Endothelial cell (in vitro differentiated cells): ENCODE measurements around the gene TMEM39B. TPM values are rescaled to one million over a fixed set of nuclear protein-coding genes. Genes with fewer than 3 reads are reported as not detected.

Experiments used
- DNase-seq: peaks from one replicate; pipeline ENCODE4 v3.0.0; 2021; ENCODE audit warnings: low spot score
- H3K27ac Mint-ChIP-seq: one replicate; pipeline ENCODE4 v1.8.0; 2021; ENCODE audit warnings: mixed read lengths, inconsistent platforms; ENCODE audit not compliant: unreplicated experiment
- H3K27me3 Mint-ChIP-seq: one replicate; pipeline ENCODE4 v1.8.0; 2021; ENCODE audit warnings: mild to moderate bottlenecking, moderate library complexity, mixed read lengths, inconsistent platforms; ENCODE audit not compliant: unreplicated experiment
- H3K36me3 Mint-ChIP-seq: one replicate; pipeline ENCODE4 v1.8.0; 2021; ENCODE audit warnings: mild to moderate bottlenecking, low read depth, mixed read lengths, inconsistent platforms; ENCODE audit not compliant: unreplicated experiment
- H3K4me1 Mint-ChIP-seq: one replicate; pipeline ENCODE4 v1.8.0; 2021; ENCODE audit warnings: mild to moderate bottlenecking, mixed read lengths, inconsistent platforms; ENCODE audit not compliant: unreplicated experiment
- H3K4me3 Mint-ChIP-seq: one replicate; pipeline ENCODE4 v1.8.0; 2021; ENCODE audit warnings: mild to moderate bottlenecking, mixed read lengths, inconsistent platforms; ENCODE audit not compliant: unreplicated experiment
- H3K9me3 Mint-ChIP-seq: one replicate; pipeline ENCODE4 v1.8.0; 2021; ENCODE audit warnings: mixed read lengths, inconsistent platforms; ENCODE audit not compliant: unreplicated experiment
- CTCF ChIP-seq: fragments of 200-600 bp; sonication (generic); IDR thresholded peaks from one replicate; pipeline ENCODE4 v1.5.0; 2021; ENCODE audit warnings: antibody characterized with exemption; ENCODE audit not compliant: unreplicated experiment
- total RNA-seq: library from RNA; stranded (reverse); fragmentation: NEBNext Ultra II Directional; extraction: Animal tissue kit (Norgen Biotek cat#: 25700); gene quantifications from one replicate; pipeline ENCODE4 v1.2.1, GENCODE V29; 2021; ENCODE audit not compliant: unreplicated experiment

Gene TMEM39B
- total RNA-seq, 1 donor from 2014 or later: 26.9 TPM

GRCh38 chr1:32094746-32095521 lies 22.2 kb downstream of the TMEM39B start:
- no peaks in the 10 kb centered on the region for H3K4me1 Mint-ChIP-seq
- peaks cover 4% of the 10 kb centered on the region for H3K27me3 Mint-ChIP-seq
- H3K36me3 Mint-ChIP-seq: peaks cover 30% of the 10 kb centered on the region
- no peak for DNase-seq
- H3K27ac Mint-ChIP-seq: no peak overlapping the region
- peak overlapping the region; percentile 74 for H3K4me3 Mint-ChIP-seq
- H3K9me3 Mint-ChIP-seq: no peaks in the 10 kb centered on the region
- no peak for TF ChIP-seq CTCF

- Mint-ChIP-seq H3K9me3 (no peaks in the 10 kb centered on the region), H3K4me1 (no peaks in the 10 kb centered on the region), H3K27ac (peak overlapping the region; percentile 7), H3K4me3 (no peak overlapping the region), H3K36me3 (peaks cover 30% of the 10 kb centered on the region), H3K27me3 (peaks cover 1% of the 10 kb centered on the region)
- no peak for TF ChIP-seq CTCF
- DNase-seq: no peak
Observed at GRCh38 chr1:32099426-32099825, 26.7 kb downstream of the TMEM39B start.

GRCh38 chr1:32100359-32100758 lies 27.6 kb downstream of the TMEM39B start:
- peaks cover 23% of the 10 kb centered on the region for H3K36me3 Mint-ChIP-seq
- DNase-seq: no peak
- no peak for TF ChIP-seq CTCF
- H3K27me3 Mint-ChIP-seq: peaks cover 1% of the 10 kb centered on the region
- no peak overlapping the region for H3K4me3 Mint-ChIP-seq
- no peaks in the 10 kb centered on the region for H3K9me3 Mint-ChIP-seq
- no peak overlapping the region for H3K27ac Mint-ChIP-seq
- no peaks in the 10 kb centered on the region for H3K4me1 Mint-ChIP-seq

- H3K9me3 Mint-ChIP-seq: no peaks in the 10 kb centered on the region
- H3K4me1 Mint-ChIP-seq: no peaks in the 10 kb centered on the region
- no peak overlapping the region for H3K4me3 Mint-ChIP-seq
- no peak overlapping the region for H3K27ac Mint-ChIP-seq
- no peak for TF ChIP-seq CTCF
- H3K36me3 Mint-ChIP-seq: peaks cover 20% of the 10 kb centered on the region
- peaks cover 1% of the 10 kb centered on the region for H3K27me3 Mint-ChIP-seq
- no peak for DNase-seq
Observed at GRCh38 chr1:32100807-32101708, 28.3 kb downstream of the TMEM39B start.

- Mint-ChIP-seq H3K27ac (no peak overlapping the region), H3K9me3 (no peaks in the 10 kb centered on the region), H3K4me3 (no peak overlapping the region), H3K36me3 (peaks cover 10% of the 10 kb centered on the region), H3K27me3 (peaks cover 2% of the 10 kb centered on the region), H3K4me1 (peaks cover 2% of the 10 kb centered on the region)
- no peak for TF ChIP-seq CTCF
- DNase-seq: no peak
Observed at GRCh38 chr1:32104127-32104526, 31.4 kb downstream of the TMEM39B start.
